Neural cell (in vitro differentiated cells): ENCODE results near the gene ATP2A2.

Source experiments
- CTCF ChIP-seq: fragments of 450-650 bp; IDR thresholded peaks from 2 replicates; pipeline ENCODE4 v1.5.1; 2014; ENCODE audit warnings: antibody characterized with exemption, mild to moderate bottlenecking, moderate library complexity; ENCODE audit not compliant: poor library complexity, severe bottlenecking
- EP300 ChIP-seq: fragments of 450-650 bp; conservative IDR thresholded peaks from 2 replicates; pipeline ENCODE4 v1.6.1; 2014; ENCODE audit warnings: antibody characterized with exemption, mild to moderate bottlenecking, moderate library complexity; ENCODE audit not compliant: poor library complexity, severe bottlenecking
- EZH2 ChIP-seq: fragments of 200-600, 300-800 bp; shearing (Covaris generic), sonication (generic); IDR thresholded peaks from 2 replicates; pipeline ENCODE4 v1.6.1; 2014; ENCODE audit warnings: antibody characterized with exemption, low read length, borderline replicate concordance, mild to moderate bottlenecking; ENCODE audit not compliant: insufficient read depth, poor library complexity, severe bottlenecking
- MXI1 ChIP-seq: fragments of 450-650 bp; conservative IDR thresholded peaks from 2 replicates; pipeline ENCODE4 v1.6.1; 2014; ENCODE audit warnings: antibody characterized with exemption, mild to moderate bottlenecking; ENCODE audit not compliant: poor library complexity, severe bottlenecking
- POLR2AphosphoS5 ChIP-seq: IDR thresholded peaks from 2 replicates; pipeline ENCODE4 v1.6.1; 2012
- RAD21 ChIP-seq: fragments of 450-650 bp; conservative IDR thresholded peaks from 2 replicates; pipeline ENCODE4 v1.6.1; 2014; ENCODE audit warnings: antibody characterized with exemption, mild to moderate bottlenecking, moderate library complexity
- REST ChIP-seq: IDR thresholded peaks from 2 replicates; pipeline ENCODE4 v1.6.1; 2012; ENCODE audit warnings: borderline replicate concordance
- SMC3 ChIP-seq: fragments of 450-650 bp; conservative IDR thresholded peaks from 2 replicates; pipeline ENCODE4 v1.6.1; 2014; ENCODE audit warnings: antibody characterized with exemption, mild to moderate bottlenecking, moderate library complexity; ENCODE audit not compliant: poor library complexity
- TAF1 ChIP-seq: IDR thresholded peaks from 2 replicates; pipeline ENCODE4 v1.6.1; 2012; ENCODE audit warnings: low read depth

GRCh38 chr12:110355073-110355472 is 74.0 kb downstream of the ATP2A2 start:
- TF ChIP-seq CTCF, result no peak
- no peak for TF ChIP-seq RAD21
- no peak for TF ChIP-seq EP300
- no peak for TF ChIP-seq SMC3
- no peak for TF ChIP-seq EZH2
- no peak for TF ChIP-seq TAF1
- no peak for TF ChIP-seq POLR2AphosphoS5
- no peak for TF ChIP-seq REST
- no peak for TF ChIP-seq MXI1
